Activated CD8-positive, alpha-beta memory T cell treated with anti-CD3 and anti-CD28 coated beads, Interleukin-2, amount 50 U/mL, for 24 hours (primary cell): ENCODE results near the gene MNAT1.
A peak's percentile ranks its signal among the peaks of the same experiment; 100 is the strongest.
"Not testable (repeated sequence)": the region's sequence is repeated elsewhere in the genome, so short reads cannot be mapped to it uniquely, and the experiment has no call there.

Source experiments
- DNase-seq: peaks from one replicate; pipeline ENCODE4 v3.0.0-alpha.2; 2020; ENCODE audit errors: extremely low read depth

The MNAT1 gene

DNA sequence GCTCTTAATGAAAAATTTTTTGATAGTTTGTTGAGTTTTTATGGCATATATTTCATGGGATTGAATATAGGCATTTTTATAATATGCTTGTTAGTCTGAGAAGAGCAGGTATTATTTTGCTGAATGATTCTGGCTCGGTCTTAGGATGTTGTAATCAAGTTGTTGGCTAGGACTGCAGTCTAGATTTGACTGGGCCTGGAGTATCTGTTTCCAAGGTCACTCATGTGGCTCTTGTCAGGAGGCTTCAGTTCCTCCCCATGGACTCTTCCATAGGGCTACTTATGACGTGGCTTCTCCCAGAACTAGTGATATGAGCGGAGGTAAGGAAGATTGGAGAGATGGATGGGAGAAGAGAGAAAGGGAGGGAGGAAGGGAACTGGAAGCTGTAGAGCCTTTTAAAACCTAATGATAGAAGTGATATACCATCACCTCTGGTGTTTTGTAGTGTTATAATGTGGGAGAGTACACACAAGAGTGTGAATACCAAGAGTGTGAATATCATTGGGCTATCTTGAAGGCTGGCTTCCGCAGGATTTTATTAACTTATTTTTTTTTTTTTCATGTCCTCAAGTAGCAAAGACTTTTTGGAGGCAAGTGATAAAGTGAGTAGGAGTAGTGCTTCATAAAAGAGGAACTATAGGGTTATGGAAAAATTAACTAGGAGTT lies 4.4 kb downstream of the MNAT1 start:
- DNase-seq = no peak

- no peak for DNase-seq
Observed at GRCh38 chr14:60744566-60744965, 10.0 kb downstream of the MNAT1 start.

GRCh38 chr14:60753264-60754119 lies 18.9 kb downstream of the MNAT1 start:
- peak; percentile 26 for DNase-seq

DNA sequence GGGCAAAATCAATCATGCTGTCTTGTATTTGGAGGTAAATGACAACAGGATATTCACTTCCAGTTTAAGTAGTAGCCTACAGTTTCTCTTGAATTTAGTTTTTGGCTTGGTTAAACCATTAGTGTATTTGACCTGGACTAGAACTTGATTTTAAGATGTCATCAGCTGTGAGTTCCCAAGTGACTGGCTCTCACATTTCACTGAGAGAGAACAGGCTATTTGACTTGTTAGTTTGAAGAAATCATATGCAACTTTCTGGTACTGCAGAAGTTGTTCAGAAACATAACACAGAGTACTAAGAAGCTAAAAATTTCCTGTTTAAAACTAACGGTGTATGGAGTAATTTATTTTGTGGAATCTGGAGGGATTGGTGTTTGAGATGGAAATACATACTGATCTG lies 22.3 kb downstream of the MNAT1 start:
- DNase-seq = no peak

- no peak for DNase-seq
Observed at GRCh38 chr14:60757567-60758002, 23.0 kb downstream of the MNAT1 start.

DNA sequence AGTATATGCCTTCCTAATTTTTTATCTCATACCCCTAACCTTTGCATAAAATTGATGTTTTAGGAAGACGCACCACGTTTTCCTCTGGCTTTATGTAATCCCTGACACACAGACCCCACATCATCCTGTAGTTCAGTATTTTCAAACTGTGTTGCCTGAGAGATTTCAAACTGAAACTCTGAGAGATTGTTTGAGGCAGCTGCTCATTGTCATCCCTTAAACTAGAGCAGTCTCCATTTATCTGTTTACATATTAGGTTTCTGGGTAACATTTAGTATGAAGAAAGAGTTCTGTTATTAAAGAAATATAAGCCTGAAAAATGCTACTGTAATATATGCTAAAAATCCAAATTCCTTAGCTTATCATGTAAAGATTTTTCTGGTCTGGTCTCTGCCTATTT lies 24.3 kb downstream of the MNAT1 start:
- DNase-seq = no peak

DNA sequence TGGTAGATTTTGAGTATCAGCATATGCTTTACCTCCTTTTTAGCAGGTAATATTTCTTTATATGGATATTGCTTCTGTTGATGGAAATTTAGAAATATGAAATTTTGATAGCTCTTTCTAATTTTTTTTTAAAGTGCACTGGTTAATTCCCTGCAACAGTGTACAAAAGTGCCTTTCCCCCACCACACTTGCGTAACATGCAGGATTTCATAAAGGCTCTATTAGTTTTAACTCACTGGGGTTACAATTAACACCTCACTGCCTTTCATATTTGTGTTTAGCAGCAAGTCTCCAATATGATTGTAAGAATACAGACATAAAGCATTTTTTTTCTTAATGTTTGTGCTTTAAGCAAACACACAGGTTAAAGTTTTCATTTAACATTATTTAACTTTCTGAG lies 25.6 kb downstream of the MNAT1 start:
- no peak for DNase-seq

DNA sequence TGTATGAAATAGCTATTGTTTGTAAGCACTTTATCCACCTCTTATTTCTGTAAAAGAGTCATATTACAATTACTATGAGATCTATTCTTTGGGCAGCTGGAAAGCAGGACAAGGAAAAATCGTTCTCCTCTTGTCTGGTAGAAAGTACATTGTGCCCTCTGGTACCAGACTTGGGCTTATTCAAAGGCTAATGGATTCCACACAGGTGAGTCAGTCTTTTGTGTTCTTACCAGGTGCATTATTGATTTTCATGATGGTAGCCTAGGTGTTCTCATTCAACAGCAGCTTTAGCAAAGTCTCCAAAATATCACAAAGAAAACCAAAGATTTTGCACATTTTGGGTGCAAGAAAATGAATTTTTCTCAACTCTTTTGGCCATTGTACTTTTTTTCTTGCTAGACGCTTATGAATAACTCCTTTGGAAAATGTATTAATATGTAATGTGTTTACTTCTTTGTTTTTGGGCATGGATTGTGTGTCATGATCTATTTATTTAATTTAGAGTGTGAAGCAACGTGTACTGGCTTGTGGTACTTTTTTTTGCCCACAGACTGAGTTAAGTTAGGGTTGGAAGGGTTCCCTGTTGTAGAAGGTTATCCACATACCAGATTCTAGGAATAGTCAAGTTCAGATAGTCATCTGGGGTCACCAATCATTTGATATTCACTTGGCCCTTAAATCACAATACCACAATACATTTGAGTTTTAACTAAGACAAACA lies 26.2 kb downstream of the MNAT1 start:
- DNase-seq = no peak

DNA sequence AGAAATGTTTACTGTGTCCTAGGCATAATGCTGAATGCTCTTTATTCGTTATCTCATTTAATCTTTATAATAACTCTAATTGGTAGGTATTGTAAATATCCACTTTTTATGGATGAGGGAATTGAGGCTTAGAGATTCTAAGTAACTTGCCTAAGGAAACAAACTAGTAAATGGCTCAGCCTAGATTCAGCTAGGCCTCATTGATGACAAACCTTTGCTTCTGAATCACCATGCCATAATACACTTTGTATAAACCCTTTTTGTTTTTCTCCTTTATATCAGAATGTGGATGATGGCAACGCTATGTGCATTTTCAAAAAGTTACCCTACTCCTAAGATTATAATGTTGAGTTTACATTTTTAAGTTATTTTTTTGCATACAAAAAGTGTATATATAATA lies 34.0 kb downstream of the MNAT1 start:
- DNase-seq = no peak

DNA sequence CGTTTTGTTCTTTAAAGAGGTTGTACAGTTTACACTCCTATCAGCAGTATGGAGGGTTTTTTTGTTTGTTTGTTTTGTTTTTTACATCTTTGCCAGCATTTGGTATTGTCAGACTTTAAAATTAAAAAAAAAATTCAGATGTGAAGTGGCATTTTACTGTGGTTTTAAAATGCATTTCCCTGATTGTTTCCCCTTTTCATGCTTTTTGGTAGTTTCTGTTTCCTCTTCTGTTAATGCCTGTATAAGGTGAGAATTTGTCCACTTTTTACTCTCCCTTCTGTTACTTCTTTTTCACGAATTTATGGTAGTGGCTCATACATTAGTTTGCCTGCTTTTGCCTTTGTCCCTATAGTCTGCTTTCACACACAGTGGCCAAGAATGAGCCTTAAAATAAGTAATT lies 36.6 kb downstream of the MNAT1 start:
- no peak for DNase-seq

DNA sequence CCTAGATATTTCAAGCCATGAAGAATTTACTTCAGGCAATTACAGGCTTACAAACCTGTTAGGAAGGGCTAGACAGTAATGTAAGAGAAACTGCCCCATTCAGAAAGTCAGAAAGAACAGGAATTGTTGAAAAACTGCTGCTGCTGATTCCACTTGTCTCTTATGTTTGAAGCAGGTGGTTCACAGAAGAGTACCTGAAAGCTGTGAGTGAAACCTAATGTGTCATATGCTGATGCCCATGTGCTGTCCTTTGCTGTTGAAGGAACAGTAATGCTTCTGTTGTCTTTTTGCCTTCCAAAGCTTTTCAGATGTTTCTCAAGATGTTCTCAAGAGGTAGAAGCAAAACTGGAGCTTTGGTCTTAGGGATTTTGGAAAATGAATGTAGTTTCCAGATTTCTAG lies 39.0 kb downstream of the MNAT1 start:
- DNase-seq = no peak

- no peak for DNase-seq
Observed at GRCh38 chr14:60775296-60775695, 40.7 kb downstream of the MNAT1 start.

- DNase-seq = no peak
Observed at GRCh38 chr14:60777856-60778578, 43.5 kb downstream of the MNAT1 start.

DNA sequence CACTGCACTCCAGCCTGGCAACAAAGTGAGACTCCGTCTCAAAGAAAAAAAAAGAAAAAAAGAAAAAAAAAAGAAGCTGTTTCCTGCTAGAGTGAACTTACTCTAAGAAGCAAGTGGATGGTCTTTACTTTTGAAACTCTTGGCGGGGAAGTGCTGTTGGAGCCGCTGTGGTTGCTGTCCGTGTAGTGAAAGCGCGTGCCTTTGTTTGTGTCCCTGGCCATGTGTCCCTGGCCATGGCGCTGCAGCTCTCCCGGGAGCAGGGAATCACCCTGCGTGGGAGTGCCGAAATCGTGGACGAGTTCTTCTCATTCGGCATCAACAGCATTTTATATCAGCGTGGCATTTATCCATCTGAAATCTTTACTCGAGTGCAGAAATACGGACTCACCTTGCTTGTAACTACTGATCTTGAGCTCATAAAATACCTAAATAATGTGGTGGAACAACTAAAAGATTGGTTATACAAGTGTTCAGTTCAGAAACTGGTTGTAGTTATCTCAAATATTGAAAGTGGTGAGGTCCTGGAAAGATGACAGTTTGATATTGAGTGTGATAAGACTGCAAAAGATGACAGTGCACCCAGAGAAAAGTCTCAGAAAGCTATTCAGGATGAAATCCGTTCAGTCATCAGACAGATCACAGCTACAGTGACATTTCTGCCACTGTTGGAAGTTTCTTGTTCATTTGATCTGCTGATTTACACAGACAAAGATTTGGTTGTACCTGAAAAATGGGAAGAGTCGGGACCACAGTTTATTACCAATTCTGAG lies 45.4 kb downstream of the MNAT1 start:
- not testable (repeated sequence) for DNase-seq

DNA sequence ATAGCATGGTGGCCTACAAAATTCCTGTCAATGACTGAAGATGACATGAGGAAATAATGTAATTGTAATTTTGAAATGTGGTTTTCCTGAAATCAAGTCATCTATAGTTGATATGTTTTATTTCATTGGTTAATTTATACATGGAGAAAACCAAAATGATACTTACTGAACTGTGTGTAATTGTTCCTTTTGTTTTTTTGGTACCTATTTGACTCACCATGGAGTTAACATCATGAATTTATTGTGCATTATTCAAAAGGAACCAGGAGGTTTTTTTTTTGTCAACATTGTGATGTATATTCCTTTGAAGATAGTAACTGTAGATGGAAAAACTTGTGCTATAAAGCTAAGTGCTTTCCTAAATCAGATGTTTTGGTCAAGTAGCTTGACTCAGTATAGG lies 46.0 kb downstream of the MNAT1 start:
- not testable (repeated sequence) for DNase-seq

DNA sequence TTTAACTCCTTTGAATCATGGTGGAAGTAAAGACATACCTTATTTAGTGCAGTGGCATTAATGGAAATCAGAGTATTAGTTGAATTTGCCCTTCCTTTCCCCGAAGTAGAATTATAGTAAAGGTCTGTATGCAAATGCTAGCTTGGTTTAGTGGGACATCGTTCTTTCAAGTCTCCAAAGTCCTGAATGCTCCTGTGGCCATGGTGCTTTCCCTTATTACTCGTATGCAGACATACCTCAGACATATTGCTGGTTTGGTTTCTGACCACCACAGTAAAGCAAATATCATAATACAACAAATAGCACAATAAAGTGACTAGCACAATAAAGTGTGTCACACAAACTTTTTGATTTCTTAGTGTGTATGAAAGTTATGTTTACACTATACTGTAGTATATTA lies 52.3 kb downstream of the MNAT1 start:
- no peak for DNase-seq

GRCh38 chr14:60789656-60790055 lies 55.1 kb downstream of the MNAT1 start:
- DNase-seq = no peak

GRCh38 chr14:60790850-60791249 lies 56.3 kb downstream of the MNAT1 start:
- no peak for DNase-seq

DNA sequence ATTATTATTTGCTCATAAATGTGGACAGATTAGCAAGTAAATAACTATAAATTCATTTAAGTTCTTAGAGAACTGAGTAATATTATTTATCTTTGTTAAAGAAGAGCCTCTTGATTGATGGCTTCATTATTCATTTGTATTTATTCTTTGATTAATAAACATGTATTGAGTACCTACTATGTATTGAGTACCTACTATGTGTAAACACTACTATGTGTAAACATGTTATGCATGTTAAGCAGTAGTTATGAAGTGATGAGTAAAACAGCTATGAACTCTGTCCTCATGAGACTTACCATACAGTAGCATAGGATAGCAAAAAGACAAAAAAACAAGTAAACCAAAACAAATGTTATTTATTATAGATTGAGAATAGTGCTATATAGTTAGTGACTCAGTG lies 61.9 kb downstream of the MNAT1 start:
- DNase-seq = no peak

- DNase-seq = no peak
Observed at GRCh38 chr14:60800409-60800808, 65.8 kb downstream of the MNAT1 start.

- DNase-seq = no peak
Observed at GRCh38 chr14:60803871-60804270, 69.3 kb downstream of the MNAT1 start.
